Esophagus (tissue), 2 donors: ENCODE measurements around the gene PKP4. TPM values are rescaled to one million over a fixed set of nuclear protein-coding genes. Genes with fewer than 3 reads are reported as not detected.
A peak's percentile ranks its signal among the peaks of the same experiment; 100 is the strongest.
"Not testable (repeated sequence)": the region's sequence is repeated elsewhere in the genome, so short reads cannot be mapped to it uniquely, and the experiment has no call there.

Experiments
- H3K27ac ChIP-seq, 2 donors: one replicate each; pipeline ENCODE4 v1.5.1; 2013; ENCODE audit warnings: low read depth in 2 of 2, mild to moderate bottlenecking in 2 of 2, inconsistent platforms in 1 of 2, low read length in 1 of 2, moderate library complexity in 1 of 2
- H3K27me3 ChIP-seq, 2 donors: one replicate each; pipeline ENCODE4 v1.6.1; 2013; ENCODE audit warnings: low read length in 2 of 2, control low read depth in 1 of 2, mild to moderate bottlenecking in 1 of 2; ENCODE audit not compliant: insufficient read depth in 2 of 2, control insufficient read depth in 1 of 2
- H3K36me3 ChIP-seq, 2 donors: one replicate each; pipeline ENCODE4 v1.6.1; 2013; ENCODE audit warnings: low read length in 1 of 2; ENCODE audit not compliant: control insufficient read depth in 2 of 2, insufficient read depth in 2 of 2
- H3K4me1 ChIP-seq, 2 donors: one replicate each; pipeline ENCODE4 v1.6.1; 2013; ENCODE audit warnings: low read length in 1 of 2; ENCODE audit not compliant: control insufficient read depth in 2 of 2, insufficient read depth in 2 of 2
- H3K4me3 ChIP-seq, 2 donors: one replicate each; pipeline ENCODE4 v1.5.1; 2013; ENCODE audit warnings: low read length in 2 of 2, mild to moderate bottlenecking in 2 of 2, low read depth in 1 of 2, moderate library complexity in 1 of 2
- H3K9me3 ChIP-seq, 2 donors: one replicate each; pipeline ENCODE4 v1.6.1; 2013; ENCODE audit warnings: mild to moderate bottlenecking in 2 of 2, low read depth in 1 of 2, low read length in 1 of 2, moderate library complexity in 1 of 2; ENCODE audit not compliant: control insufficient read depth in 2 of 2, insufficient read depth in 1 of 2
- WGBS, 2 donors: extraction: QIAGEN DNeasy Blood & Tissue Kit; methylation state at CpG; one replicate each; pipeline ENCODE4 v1.1.7; 2013; 5-methylcytosine and 5-hydroxymethylcytosine counted together
- polyA plus RNA-seq, 2 donors: library from polyadenylated mRNA; stranded (reverse); fragments of 200-250 nt; gene quantifications; one replicate each; pipeline ENCODE4 v1.2.3, GENCODE V29; 2013
- donor health status: healthy with polysubstance abuse.
- donor health status: Bipolar disorder and iron deficiency.

The PKP4 gene, protein sequence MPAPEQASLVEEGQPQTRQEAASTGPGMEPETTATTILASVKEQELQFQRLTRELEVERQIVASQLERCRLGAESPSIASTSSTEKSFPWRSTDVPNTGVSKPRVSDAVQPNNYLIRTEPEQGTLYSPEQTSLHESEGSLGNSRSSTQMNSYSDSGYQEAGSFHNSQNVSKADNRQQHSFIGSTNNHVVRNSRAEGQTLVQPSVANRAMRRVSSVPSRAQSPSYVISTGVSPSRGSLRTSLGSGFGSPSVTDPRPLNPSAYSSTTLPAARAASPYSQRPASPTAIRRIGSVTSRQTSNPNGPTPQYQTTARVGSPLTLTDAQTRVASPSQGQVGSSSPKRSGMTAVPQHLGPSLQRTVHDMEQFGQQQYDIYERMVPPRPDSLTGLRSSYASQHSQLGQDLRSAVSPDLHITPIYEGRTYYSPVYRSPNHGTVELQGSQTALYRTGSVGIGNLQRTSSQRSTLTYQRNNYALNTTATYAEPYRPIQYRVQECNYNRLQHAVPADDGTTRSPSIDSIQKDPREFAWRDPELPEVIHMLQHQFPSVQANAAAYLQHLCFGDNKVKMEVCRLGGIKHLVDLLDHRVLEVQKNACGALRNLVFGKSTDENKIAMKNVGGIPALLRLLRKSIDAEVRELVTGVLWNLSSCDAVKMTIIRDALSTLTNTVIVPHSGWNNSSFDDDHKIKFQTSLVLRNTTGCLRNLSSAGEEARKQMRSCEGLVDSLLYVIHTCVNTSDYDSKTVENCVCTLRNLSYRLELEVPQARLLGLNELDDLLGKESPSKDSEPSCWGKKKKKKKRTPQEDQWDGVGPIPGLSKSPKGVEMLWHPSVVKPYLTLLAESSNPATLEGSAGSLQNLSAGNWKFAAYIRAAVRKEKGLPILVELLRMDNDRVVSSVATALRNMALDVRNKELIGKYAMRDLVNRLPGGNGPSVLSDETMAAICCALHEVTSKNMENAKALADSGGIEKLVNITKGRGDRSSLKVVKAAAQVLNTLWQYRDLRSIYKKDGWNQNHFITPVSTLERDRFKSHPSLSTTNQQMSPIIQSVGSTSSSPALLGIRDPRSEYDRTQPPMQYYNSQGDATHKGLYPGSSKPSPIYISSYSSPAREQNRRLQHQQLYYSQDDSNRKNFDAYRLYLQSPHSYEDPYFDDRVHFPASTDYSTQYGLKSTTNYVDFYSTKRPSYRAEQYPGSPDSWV
- 10 to 100 TPM; 21.5 to 25.8 TPM for polyA plus RNA-seq

DNA sequence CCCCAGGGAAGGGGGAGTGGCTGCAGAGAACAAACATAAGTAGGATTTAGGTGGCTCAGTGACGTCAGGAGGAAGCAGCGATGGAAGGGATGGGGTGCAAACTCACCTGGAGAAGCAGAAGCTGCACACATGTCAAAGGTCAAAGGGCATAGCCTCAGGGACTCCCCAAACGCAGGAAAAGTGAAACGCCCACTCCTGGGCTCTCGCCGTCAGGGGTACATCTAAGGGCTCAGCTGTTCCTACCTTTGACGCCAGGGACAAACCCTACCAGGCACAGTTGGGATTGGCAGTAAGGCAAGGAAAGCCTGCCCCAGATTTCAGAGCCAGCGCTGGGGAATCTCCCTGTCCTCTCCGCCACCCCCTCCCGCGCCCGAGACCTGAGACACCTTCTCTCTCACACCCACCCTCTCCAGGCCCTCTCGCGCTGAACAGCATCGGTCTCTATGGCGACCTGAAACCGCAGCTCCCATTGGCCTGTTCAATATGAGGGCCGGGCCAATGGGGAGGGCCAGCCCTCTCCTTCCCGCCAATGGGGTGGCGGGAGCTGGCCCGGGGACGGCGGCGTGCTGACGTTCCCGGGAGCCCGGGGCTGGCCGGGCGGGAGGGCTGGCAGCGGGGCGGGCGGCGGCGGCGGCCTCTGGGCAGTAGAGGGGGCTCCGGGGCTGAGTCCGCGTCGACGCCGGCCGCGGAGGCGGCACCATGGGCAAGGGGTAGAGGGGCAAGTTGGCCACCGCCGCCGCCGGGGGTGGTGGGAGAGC is at the start of gene PKP4, which contains the start of gene CCDC148:
TSS of gene PKP4 (plus strand) at position 644 of the 758 bp plus-strand sequence. CDS start 76,233 bp downstream, outside the sequence.
TSS of gene CCDC148 (minus strand) at position 445 of the 758 bp plus-strand sequence. CDS start at position 131, 314 bp downstream.
- H3K4me1 ChIP-seq, result no peaks in the 10 kb centered on the region
- no peaks in the 10 kb centered on the region for H3K36me3 ChIP-seq
- H3K9me3 ChIP-seq, result no peaks in the 10 kb centered on the region
- WGBS, 2 donors, result 0 to 1% methylated on average over 41 to 48 of the region's 48 CpGs
- H3K4me3 ChIP-seq, result peak within 1 kb of the TSS; percentile 88 to 96
- H3K27ac ChIP-seq, result peak within 1 kb of the TSS; percentile 94 to 97
- H3K27me3 ChIP-seq, result no peaks in the 10 kb centered on the region

DNA sequence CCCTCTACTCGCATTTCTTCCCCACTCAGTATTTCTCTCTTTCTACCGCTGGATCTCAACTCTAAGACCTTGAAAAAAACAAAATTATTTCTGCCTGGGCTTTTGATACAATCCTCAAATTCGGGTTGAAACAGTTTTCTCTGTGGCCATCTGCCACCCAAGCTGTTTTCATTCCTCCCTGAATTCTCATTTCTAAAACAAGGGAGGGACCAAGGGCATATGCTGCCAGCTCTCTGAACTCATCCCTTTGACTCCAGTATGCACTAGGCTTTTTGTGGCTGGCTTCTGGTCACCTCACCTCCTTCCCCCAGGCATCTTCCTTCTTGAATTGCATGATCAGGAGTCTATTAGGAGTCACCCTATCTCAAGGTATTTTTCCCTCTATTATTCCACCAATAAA is 49.7 kb upstream of the PKP4 start:
- Histone ChIP-seq H3K4me1 (no peaks in the 10 kb centered on the region), H3K36me3 (no peaks in the 10 kb centered on the region), H3K27me3 (no peaks in the 10 kb centered on the region), H3K27ac (no peak overlapping the region), H3K9me3 (peaks cover 0 to 2% of the 10 kb centered on the region in 2 donors), H3K4me3 (no peak overlapping the region)
- WGBS, 2 donors, result 73 to 75% methylated on average over 3 of the region's 3 CpGs

DNA sequence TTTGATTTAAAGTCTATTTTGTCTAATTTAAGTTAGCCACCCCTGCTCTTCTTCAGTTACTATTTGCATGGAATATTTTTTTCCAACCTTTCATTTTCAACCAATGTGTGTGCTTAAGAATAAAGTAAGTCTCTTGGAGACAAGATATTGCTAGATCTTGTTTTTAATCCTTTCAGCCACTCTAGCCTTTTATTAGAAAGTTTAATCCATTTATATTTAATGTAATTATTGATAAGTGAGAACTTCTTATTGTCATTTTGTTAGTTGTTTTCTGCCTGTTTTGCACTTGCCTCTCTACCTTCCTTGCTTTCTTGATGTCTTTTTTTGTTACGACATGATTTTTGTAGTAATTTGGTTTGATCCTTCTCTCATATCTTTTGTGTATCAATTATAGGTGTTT is 46.6 kb upstream of the PKP4 start:
- no peak overlapping the region for H3K4me3 ChIP-seq

DNA sequence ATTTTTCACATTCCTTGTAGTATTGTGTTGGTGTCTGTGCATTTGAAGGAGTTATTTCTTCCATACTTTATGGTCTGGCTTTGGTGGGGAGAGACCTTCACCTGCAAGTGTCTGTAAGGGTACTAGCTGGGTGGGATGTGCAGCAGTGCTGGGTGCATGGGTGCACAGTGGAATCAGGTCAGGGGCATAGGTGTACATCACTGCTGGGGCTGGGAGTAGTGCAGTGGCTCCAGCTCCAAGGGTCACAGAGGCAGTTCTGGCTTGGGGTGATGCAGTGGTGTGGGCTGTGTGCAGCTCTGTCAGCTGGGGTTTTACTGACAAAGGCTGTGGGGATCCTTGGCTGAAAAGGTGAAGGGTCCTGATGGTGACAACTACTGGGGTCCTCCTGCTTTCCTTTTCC is 45.0 kb upstream of the PKP4 start:
- H3K27me3 ChIP-seq, result no peaks in the 10 kb centered on the region
- H3K27ac ChIP-seq, result no peak overlapping the region
- H3K4me3 ChIP-seq, result no peak overlapping the region
- peaks cover 6 to 9% of the 10 kb centered on the region in 2 donors for H3K9me3 ChIP-seq
- H3K4me1 ChIP-seq, result no peaks in the 10 kb centered on the region
- H3K36me3 ChIP-seq, result no peaks in the 10 kb centered on the region

More for the DNA sequence above, 46.6 kb upstream of the PKP4 start:
- no peaks in the 10 kb centered on the region for H3K27me3 ChIP-seq
- peaks cover 0 to 2% of the 10 kb centered on the region in 2 donors for H3K9me3 ChIP-seq
- H3K36me3 ChIP-seq, result no peaks in the 10 kb centered on the region
- no peak overlapping the region for H3K27ac ChIP-seq
- 100% methylated on average over 1 of the region's 1 CpG for WGBS, 2 donors
- H3K4me1 ChIP-seq, result no peaks in the 10 kb centered on the region

DNA sequence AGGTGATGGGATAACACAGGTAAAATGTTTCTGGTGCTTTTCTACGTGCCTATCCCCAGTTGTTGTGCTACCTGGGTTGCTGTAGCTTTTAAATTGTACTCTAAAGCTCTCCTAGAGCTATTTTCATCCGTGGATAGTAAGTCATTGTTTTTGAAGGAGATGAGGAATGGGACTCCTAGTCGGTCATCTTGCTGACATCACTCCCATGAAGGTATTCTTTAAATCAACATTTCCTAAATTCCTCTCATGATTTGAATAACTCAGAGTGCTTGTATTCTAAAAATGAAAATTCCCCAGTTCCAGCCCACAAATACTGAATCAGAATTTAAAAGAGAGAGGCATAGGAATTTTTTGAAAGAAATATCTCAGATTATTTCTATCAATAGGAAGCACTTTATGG is 44.5 kb upstream of the PKP4 start:
- no peaks in the 10 kb centered on the region for H3K36me3 ChIP-seq
- H3K9me3 ChIP-seq, result peaks cover 6 to 9% of the 10 kb centered on the region in 2 donors
- no peak overlapping the region for H3K27ac ChIP-seq
- H3K4me1 ChIP-seq, result no peaks in the 10 kb centered on the region
- no peaks in the 10 kb centered on the region for H3K27me3 ChIP-seq
- 45 to 60% methylated on average over 3 of the region's 3 CpGs for WGBS, 2 donors
- no peak overlapping the region for H3K4me3 ChIP-seq

DNA sequence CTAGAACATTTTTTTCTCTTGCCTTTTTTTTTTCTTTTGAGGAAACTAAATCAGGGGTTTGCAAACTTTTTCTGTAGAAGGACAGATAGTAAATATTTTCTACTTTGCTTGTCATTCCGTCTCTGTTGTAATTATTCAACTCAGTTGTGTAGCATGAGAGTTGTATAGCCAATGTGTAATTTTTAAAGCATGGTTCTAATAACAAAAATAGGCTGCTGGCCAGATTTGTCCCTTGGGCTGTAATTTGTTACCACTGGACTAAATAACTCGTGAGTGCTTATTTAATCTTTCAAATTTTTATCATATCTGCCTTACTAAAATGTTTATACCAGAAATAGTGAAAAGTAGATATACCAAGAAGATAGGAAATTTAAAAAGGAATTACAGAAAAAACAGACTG is 43.2 kb upstream of the PKP4 start:
- Histone ChIP-seq H3K4me3 (no peak overlapping the region), H3K9me3 (peaks cover 6 to 9% of the 10 kb centered on the region in 2 donors), H3K27ac (no peak overlapping the region), H3K27me3 (no peaks in the 10 kb centered on the region), H3K4me1 (no peaks in the 10 kb centered on the region), H3K36me3 (no peaks in the 10 kb centered on the region)
- WGBS, 2 donors, result 47 to 52% methylated on average over 2 of the region's 2 CpGs

DNA sequence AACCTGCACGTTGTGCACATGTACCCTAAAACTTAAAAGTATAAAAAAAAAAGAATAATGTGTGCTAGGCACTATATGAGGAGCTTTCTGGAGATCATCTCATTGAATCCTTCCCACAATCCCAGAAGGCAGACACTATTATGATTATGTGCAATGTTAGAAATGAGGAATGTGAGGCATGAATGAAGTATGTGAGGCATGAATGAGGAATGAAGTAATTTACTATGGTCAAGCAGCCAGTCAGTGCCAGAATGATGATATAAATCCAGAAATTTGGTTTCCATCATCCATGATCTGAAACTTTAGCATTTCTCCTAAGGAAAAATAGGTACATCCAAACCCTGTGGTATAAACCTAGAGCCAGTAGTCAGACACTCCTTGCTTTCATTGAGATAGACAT is 42.2 kb upstream of the PKP4 start:
- Histone ChIP-seq H3K36me3 (no peaks in the 10 kb centered on the region), H3K27me3 (no peaks in the 10 kb centered on the region), H3K4me1 (no peaks in the 10 kb centered on the region), H3K4me3 (no peak overlapping the region), H3K9me3 (peaks cover 6 to 9% of the 10 kb centered on the region in 2 donors), H3K27ac (no peak overlapping the region)
- 83 to 86% methylated on average over 1 of the region's 1 CpG for WGBS, 2 donors

DNA sequence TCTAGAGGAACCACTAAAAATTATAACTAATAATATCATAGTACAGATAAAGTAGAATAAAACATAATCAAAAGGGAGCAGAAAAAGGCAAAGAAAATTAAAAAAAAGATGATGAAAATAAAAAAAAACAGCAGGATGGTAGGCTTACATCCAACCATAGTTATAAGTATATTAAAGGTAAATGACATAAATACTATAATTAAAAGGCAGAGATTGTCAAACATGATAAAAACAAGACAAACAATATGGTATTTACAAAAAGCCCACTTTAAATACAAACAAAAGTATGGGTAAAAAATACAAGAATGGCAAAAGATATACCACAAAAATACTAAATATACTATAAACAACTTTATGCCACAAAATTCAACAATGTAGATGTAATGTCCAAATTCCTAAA is 24.6 kb upstream of the PKP4 start:
- H3K36me3 ChIP-seq, result no peaks in the 10 kb centered on the region
- peaks cover 0 to 2% of the 10 kb centered on the region in 2 donors for H3K9me3 ChIP-seq
- H3K27ac ChIP-seq, result no peak overlapping the region
- no peaks in the 10 kb centered on the region for H3K27me3 ChIP-seq
- no peaks in the 10 kb centered on the region for H3K4me1 ChIP-seq
- no peak overlapping the region for H3K4me3 ChIP-seq

DNA sequence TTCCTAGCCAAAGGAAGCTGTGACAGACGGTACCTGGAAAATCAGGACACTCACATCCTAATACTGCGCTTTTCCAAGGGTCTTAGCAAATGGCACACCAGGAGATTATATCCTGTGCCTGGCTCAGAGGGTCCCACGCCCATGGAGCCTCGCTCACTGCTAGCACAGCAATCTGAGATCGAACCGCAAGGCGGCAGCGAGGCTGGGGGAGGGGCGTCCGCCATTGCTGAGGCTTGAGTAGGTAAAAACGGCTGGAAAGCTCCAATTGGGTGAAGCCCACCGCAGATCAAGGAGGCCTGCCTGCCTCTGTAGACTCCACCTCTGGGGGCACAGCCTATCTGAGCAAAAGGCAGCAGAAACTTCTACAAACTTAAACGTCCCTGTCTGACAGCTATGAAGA is 23.0 kb upstream of the PKP4 start:
- WGBS, 2 donors, result 91 to 92% methylated on average over 13 of the region's 13 CpGs
- not testable (repeated sequence) for H3K4me1 ChIP-seq, H3K27me3 ChIP-seq, H3K4me3 ChIP-seq, H3K27ac ChIP-seq, H3K9me3 ChIP-seq, H3K36me3 ChIP-seq
